T47D (cell line): ENCODE measurements around the gene RPRD2.

ENCODE experiments used
- DNase-seq, 2 experiments: peaks; one replicate each; pipeline versions ENCODE4 v3.0.0 to v3.0.0-alpha.2; 2011 to 2012; ENCODE audit warnings: low read depth in 1 of 2, low spot score in 1 of 2
- JUND ChIP-seq: IDR thresholded peaks from 2 replicates; pipeline ENCODE4 v1.6.1; 2012; ENCODE audit warnings: low read depth
- in situ Hi-C: cut with HindIII; loops from 2 replicates; pipeline ENCODE4 v1.10.0; 2016; ENCODE audit warnings: low sequenced_read_pairs, low pct_unique_long_range_greater_than_20kb

Gene RPRD2

GRCh38 chr1:150486966-150487762 is 123.2 kb downstream of the RPRD2 start, which contains the start of gene TARS2:
TSS of gene TARS2 (plus strand) at chr1:150487419. CDS start at chr1:150487451, 32 bp downstream.
- TF ChIP-seq JUND, result no peak
- DNase-seq, result peak; percentile 91 to 100
- in situ Hi-C loops, result no loop called here

- no peak for DNase-seq
- in situ Hi-C loops, result no loop called here
These were observed 123.8 kb downstream of the RPRD2 start for GRCh38 chr1:150487763-150488115.

GRCh38 chr1:150493175-150493574 is 129.2 kb downstream of the RPRD2 start:
- no peak for DNase-seq
- no peak for TF ChIP-seq JUND
- in situ Hi-C loops, result no loop called here

More at GRCh38 chr1:150487763-150488115, 123.8 kb downstream of the RPRD2 start:
- no peak for TF ChIP-seq JUND

GRCh38 chr1:150498342-150498741 is 134.4 kb downstream of the RPRD2 start:
- DNase-seq, result no peak
- in situ Hi-C loops, result no loop called here
- TF ChIP-seq JUND, result no peak

- in situ Hi-C loops, result no loop called here
These were observed 141.5 kb downstream of the RPRD2 start for GRCh38 chr1:150505431-150505830.

GRCh38 chr1:150507912-150508864 is 144.2 kb downstream of the RPRD2 start, which contains the start of gene ECM1:
TSS of gene ECM1 (plus strand) at chr1:150508109. CDS start at chr1:150508210, 101 bp downstream.
- no peak for TF ChIP-seq JUND
- in situ Hi-C loops, result no loop called here
- DNase-seq, result no peak

More at GRCh38 chr1:150505431-150505830, 141.5 kb downstream of the RPRD2 start:
- TF ChIP-seq JUND, result no peak
- DNase-seq, result no peak

- in situ Hi-C loops, result no loop called here
- TF ChIP-seq JUND, result no peak
- no peak for DNase-seq
These were observed 145.0 kb downstream of the RPRD2 start for GRCh38 chr1:150508982-150509381.

GRCh38 chr1:150511551-150511950 is 147.6 kb downstream of the RPRD2 start:
- no peak for DNase-seq
- TF ChIP-seq JUND, result no peak
- in situ Hi-C loops, result no loop called here

- in situ Hi-C loops, result no loop called here
- DNase-seq, result no peak
- TF ChIP-seq JUND, result no peak
These were observed 148.2 kb downstream of the RPRD2 start for GRCh38 chr1:150511985-150512660.

- in situ Hi-C loops, result no loop called here
- TF ChIP-seq JUND, result no peak
- DNase-seq, result no peak
These were observed 148.9 kb downstream of the RPRD2 start for GRCh38 chr1:150512846-150513245.

GRCh38 chr1:150513351-150513791 is 149.4 kb downstream of the RPRD2 start:
- TF ChIP-seq JUND, result no peak
- DNase-seq, result no peak
- in situ Hi-C loops, result no loop called here

GRCh38 chr1:150514260-150514659 is 150.3 kb downstream of the RPRD2 start:
- DNase-seq, result no peak
- TF ChIP-seq JUND, result no peak
- in situ Hi-C loops, result no loop called here
